Epithelial cell of prostate (primary cell): ENCODE results near the gene RTBDN.
"Not testable (repeated sequence)": the region's sequence is repeated elsewhere in the genome, so short reads cannot be mapped to it uniquely, and the experiment has no call there.

ENCODE experiments used
- DNase-seq: peaks from one replicate; pipeline ENCODE4 v3.0.0-alpha.2; 2011; ENCODE audit warnings: low read depth, low spot score
- H3K27ac ChIP-seq: fragments of 450-650 bp; 2 replicates; pipeline ENCODE4 v1.5.1; 2017; ENCODE audit warnings: mild to moderate bottlenecking

RTBDN gene

DNA sequence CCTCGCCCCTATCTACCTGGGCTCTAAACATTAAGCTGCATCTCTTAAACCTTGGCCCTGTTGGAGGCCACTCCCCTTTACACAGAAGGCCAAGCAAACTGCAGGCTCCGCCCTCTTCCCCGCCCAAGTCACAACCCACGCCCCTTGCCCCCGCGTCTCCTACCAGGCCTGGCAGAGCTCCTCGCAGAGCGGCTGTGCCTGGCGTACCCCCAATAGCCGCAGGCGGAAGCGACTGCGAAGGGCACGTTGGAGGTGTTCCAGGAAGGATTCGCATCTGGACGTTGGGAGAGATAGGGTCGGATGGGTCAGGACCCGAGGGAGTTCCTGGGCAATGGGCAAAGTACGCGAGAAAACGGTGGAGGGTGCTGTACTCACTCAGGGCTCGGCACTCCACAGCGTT is 5.9 kb downstream of the RTBDN start:
- DNase-seq: no peak
- H3K27ac ChIP-seq: no peak overlapping the region

DNA sequence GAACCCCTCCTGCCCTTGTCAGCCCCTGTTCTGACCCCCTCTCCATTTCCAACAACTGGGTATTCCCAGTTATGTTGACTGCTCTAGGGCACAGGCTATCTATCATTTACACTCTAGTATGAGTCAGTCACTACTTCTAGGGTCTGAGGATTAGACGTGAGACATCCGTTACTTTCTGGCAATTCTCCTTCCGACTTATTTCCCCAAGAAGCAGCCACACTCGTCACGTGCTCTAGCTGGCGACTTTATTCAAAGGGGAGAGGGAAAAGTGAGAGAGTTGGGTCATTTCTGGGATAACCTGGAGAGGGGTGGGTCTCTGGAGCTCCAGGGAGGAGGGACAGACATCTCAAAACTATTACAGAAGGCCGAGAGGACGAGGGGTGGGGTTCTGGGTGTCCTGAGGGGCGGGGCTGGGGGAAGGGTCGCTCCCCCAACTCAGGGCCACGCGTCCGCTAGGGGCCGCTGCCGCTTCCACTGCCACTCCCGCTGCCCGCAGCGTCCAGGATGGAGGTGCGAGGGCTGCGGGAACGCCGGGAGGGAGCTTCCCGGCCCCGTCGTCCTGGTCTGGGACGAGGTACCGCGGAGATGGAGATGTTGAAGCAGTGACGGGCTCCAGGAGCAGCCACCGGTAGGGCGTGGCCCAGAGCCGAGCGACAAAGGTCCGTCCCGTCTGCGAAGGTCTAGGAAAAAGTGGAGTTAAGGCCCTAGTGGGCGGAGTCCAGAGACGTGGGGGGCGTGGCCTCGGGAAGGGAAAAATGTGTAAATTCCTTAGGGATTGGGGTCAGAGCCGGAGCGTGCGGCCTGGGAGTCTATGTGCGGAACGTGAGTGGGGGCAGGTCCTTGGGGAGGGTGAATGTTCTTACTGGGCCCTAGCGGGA is 8.9 kb downstream of the RTBDN start:
- no peak for DNase-seq
- no peak overlapping the region for H3K27ac ChIP-seq

DNA sequence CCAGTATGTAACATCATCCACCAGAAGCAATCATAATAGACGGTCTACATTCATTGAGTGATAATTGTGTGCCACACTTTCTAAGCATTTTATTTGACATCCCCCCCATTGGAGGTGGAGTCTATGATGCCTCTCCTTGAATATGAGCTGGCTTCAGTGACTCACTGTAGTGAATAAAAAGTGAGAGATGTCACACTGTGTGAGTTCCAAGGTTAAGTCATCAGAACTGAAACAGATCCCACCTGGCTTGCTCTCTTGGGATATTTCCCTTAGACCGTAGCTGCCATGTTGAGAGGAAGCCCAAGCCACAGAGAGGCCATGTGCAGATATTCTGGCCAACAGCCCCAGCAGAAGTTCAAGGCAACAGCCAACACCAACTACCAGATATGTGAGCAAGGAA is 12.6 kb downstream of the RTBDN start:
- H3K27ac ChIP-seq: no peak overlapping the region
- no peak for DNase-seq

DNA sequence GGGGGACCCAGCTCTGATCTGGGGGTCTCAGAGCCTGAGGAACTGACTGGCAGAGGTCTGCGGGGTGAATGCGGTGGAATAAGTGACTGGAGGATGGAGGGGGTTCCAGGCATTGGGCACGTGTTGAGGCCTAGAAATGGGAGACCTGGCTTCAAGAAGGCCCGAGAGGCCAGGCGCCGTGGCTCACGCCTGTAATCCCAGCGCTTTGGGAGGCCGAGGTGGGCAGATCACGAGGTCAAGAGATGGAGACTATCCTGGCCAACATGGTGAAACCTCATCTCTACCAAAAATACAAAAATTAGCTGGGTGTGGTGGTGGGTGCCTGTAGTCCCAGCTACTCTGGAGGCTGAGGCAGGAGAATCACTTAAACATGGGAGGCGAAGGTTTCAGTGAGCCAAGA is 16.6 kb downstream of the RTBDN start:
- DNase-seq: not testable (repeated sequence)

DNA sequence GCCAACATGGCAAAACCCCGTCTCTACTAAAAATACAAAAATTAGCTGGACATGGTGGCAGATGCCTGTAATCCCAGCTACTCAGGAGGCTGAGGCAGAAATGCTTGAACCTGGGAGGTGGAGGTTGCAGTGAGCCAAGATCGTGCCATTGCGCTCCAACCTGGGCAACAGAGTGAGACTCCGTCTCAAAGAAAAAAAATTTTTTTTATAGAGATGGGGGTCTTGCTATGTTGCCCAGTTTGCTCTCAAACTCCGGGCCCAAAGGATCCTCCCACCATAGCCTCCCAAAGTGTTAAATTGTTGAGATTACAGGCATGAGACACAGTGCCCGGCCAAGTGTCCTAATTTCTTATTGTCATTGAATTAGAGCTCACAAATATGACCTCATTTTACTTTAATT is 17.2 kb downstream of the RTBDN start:
- not testable (repeated sequence) for H3K27ac ChIP-seq, DNase-seq

More for the DNA sequence above, 16.6 kb downstream of the RTBDN start:
- H3K27ac ChIP-seq: not testable (repeated sequence)

DNA sequence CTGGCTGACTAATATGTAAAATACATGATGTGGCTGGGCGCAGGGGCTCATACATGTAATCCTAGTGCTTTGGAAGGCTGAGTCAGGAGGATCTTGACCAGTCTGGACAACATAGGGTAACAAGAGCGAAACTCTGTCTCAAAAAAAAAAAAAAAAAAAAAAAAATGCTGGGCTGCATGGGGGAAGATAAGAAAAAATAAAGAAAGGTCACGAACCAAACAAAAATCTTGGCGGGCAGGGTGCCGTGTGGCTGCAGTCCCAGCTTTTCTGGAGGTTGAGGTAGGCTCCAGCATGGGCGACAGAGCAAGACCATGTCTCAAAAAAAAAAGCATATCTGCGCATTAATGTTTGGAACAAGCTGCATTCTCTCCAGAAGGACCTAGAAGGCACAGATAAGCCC is 19.3 kb downstream of the RTBDN start:
- no peak overlapping the region for H3K27ac ChIP-seq
- no peak for DNase-seq

DNA sequence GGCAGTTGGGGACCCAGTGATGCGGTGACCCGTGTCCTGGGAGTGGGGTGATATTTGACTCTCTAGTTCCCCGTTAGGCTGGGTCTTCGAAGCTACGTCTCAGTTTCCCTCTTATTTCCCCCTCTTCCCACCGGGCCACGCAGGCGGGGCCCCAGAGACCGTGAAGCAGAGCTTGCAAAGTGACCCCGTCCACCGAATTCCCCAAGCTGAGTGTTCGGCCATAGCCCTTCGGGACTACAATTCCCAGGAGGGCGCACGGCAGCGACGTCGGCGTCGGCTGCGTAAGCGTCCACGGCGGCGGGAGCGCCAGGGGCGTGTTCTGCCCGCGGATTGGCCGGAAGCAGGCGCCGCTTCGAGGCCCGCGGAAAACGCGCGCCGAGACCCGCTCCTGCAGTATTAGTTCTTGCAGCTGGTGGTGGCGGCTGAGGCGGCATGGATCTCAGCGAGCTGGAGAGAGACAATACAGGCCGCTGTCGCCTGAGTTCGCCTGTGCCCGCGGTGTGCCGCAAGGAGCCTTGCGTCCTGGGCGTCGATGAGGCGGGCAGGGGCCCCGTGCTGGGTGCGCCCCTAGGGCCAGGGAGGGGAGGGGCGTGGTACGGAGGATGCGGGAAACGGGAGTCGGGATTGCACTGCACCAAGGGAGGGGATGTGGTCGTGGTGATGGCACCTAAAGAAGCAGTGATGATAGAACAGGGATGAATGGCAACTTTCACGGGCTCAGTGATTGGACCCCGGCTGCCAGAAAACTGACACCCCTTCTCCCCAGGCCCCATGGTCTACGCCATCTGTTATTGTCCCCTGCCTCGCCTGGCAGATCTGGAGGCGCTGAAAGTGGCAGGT is 27.9 kb downstream of the RTBDN start, which contains the start of gene RNASEH2A:
Gene RNASEH2A (plus strand): TSS at position 343 of the 840 bp plus-strand sequence. CDS start 90 bp downstream, at position 433.
- no peak within 1 kb of the TSS for H3K27ac ChIP-seq
- peak; percentile 57 for DNase-seq

DNA sequence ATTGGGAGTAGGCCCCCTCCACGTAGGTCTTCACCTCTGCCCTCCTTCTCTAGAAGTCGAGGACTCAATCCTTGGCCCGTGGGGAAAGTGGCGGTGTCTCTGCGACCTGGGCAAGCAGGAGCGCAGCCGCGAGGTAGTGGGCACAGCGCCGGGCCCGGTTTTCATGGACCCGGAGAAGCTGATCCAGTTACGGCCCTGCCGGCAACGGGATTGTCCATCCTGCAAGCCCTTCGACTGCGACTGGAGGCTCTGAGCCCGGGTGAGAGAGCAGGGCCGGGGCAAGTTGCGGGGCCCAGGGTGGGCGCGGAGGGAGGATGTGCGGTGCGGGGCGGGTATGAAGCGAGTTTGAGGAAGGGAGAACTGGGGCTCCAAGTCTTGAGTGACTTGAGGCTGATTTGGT is 30.3 kb downstream of the RTBDN start:
- no peak overlapping the region for H3K27ac ChIP-seq
- no peak for DNase-seq

DNA sequence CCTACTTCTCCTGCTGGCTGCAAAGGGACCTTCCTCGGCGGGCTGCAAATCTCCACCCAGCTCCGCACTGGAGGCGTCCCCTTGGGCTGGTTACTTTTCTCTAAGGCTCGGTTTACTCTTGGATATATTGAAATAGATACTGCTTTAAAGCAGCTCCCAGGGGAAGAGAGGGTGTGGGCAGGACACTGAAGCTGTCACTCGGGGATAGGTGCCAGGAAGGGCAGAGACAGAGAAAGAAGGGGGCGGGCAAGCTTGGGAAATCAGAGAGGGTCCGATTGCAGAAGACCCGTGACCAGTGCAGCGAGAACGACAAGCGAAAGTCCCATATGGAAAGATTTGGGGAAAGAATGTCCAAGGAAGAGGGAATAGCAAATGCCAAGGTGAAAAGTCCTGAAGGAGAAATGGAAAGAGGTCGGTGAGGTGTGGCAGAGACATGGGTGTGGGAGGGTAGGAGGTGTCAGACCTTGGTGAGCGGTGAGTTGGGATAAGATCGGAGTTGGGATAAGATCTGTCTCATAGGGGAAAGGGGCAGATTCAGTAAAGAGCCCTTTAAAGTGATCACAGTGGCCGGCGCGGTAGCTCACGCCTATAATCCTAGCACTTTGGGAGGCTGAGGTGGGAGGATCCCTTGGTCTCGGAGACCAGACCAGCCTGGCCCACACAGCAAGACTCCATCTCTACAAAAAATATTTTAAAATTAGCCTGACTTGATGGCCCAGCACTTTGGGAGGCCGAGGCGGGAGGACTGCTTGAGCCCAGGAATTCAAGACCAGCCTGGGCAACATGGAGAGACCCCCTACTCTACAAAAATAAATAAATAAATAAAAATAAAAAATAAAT is 31.9 kb downstream of the RTBDN start:
- no peak for DNase-seq
- H3K27ac ChIP-seq: no peak overlapping the region

DNA sequence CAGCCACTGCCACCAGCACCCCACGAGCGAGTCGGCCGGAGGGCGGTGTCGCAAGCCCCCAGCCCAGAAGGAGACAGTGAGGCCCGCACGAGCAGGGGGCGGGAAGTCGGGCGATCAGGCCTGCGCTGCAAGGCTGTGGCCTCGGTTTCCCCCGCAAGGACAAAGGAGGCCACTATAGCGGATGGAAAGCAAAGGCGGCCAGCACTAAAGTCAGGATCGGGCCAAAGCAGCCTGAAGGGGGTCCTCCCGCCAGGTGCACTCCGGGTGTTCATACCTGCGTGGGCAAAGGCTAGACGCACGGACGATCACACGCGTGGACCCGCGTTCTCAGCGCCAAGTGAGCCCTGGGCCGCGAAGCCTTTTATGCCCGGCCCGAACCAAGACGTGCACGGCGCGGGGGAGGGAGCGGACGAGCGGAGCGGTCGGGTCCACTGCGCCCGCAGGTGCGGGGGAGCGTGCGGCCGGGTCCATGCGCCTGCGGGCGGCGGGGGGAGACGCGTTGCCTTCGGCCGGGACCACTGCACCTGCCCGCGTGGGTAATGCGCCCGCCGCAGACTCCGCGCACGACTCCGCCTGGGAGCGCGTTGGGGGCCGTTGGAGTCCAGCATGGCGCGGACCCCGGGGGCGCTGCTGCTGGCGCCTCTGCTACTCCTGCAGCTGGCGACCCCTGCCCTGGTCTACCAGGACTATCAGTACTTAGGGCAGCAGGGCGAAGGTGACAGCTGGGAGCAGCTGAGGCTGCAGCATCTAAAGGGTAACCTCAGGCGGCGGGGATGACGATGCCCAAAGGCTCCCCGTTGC is 32.7 kb downstream of the RTBDN start, which contains the start of the genes PRDX2 and THSD8:
Gene PRDX2 (minus strand): TSS at position 335 of the 801 bp plus-strand sequence. CDS start 539 bp downstream, outside the sequence.
Gene THSD8 (plus strand): TSS at position 604 of the 801 bp plus-strand sequence. CDS start 3 bp downstream, at position 607.
- no peak for DNase-seq

DNA sequence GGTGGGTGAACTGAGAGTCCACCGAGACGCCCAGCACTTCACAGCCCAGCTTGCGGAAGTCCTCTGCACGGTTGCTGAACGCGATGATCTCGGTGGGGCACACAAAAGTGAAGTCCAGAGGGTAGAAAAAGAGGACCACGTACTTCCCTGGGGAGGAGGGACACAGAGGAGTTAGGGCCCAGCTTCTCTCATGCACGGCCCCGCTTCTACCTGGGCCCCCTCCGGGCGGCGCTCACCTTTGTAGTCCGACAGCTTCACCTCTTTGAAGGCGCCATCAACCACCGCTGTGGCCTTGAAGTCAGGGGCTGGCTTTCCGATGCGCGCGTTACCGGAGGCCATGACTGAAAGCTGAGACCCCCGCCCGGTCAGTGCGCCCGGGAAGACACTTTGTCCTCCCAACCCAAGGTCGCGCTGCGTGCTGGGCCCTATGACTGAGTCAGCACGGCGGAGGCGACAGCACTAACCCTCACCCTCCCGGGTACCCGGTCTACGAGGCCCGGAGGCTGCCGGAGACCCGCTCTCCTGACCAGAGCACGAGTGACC is 33.4 kb downstream of the RTBDN start:
- H3K27ac ChIP-seq: no peak overlapping the region
- DNase-seq: no peak

More for the DNA sequence above, 32.7 kb downstream of the RTBDN start, which contains the start of the genes PRDX2 and THSD8:
- no peak within 1 kb of the TSS for H3K27ac ChIP-seq

DNA sequence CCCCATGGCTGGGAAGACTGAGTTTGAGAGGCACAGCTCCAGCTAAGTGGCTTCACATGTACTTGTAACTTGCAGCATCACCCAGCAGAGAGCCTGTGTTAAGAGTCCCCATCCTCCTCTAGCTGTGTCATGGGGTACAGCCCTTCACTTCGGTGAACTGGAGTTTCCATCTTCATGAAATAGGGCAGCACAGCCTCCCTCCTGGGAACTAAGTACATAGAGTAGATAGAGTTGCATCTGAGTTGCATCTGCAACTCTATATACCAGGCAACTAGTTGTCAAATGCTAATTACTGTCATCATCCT is 34.0 kb downstream of the RTBDN start:
- H3K27ac ChIP-seq: no peak overlapping the region

DNA sequence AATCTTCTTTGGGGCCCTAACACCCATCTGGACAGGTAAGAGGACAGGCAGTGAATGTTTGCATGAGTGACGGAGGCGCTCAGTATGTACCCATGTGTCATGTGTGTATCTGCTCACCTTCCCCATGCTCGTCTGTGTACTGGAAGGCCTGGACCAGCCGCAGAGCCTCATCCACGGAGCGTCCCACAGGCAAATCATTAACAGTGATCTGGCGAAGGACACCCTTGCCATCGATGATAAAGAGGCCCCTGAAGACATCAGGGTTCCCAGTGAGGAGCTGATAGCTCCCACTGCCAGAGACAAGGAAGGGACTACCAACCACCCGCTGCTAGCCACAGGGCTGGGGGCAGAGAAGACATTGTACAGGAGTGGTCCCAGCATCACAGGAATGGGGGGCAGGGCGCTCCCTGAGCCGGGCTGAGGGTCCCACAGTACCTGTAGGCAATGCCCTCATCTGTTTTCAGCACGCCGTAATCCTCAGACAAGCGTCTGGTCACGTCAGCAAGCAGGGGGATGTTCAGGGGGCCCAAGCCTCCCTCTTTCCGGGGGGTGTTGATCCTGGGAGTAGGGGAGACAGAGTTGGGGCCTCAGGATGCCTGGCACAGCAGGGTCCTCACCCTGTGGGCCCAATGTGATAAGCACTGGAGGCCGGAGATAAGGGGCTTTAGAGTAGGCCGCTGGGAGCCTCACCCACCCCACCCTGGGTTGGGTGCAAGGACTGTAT is 34.5 kb downstream of the RTBDN start:
- no peak overlapping the region for H3K27ac ChIP-seq
- DNase-seq: no peak

More for the DNA sequence above, 34.0 kb downstream of the RTBDN start:
- no peak for DNase-seq

DNA sequence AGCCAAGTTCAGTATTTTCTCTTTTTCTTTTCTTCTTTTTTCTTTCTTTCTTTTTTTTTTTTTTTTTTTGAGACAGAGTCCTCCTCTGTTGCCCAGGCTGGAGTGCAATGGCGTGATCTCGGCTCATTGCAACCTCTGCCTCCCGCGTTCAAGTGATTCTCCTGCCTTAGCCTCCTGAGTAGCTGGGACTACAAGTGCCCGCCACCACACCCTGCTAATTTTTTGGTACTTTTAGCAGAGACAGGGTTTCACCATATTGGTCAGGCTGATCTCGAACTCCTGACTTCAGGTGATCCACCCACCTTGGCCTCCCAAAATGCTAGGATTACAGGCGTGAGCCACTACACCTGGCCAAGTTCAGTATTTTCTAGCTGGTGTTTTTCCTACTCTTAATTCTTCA is 36.8 kb downstream of the RTBDN start:
- not testable (repeated sequence) for H3K27ac ChIP-seq, DNase-seq

DNA sequence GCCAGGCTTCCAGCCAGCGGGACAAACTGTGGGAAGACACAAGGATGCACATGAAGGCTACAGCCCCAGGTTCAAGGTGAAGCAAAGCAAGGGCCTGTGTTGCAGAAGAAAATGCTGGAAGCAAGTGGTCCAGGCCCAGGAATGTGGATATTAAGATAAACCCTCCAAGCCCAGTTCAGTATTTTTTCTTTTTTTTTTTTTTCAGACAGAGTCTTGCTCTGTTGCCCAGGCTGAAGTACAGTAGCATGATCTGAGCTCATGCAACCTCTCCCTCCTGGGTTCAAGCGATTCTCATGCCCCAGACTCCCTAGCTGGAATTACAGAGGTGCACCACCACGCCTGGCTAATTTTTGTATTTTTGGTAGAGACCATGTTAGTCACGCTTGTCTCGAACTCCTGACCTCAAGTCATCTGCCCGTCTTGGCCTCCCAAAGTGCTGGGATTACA is 37.2 kb downstream of the RTBDN start:
- H3K27ac ChIP-seq: no peak overlapping the region
- no peak for DNase-seq

DNA sequence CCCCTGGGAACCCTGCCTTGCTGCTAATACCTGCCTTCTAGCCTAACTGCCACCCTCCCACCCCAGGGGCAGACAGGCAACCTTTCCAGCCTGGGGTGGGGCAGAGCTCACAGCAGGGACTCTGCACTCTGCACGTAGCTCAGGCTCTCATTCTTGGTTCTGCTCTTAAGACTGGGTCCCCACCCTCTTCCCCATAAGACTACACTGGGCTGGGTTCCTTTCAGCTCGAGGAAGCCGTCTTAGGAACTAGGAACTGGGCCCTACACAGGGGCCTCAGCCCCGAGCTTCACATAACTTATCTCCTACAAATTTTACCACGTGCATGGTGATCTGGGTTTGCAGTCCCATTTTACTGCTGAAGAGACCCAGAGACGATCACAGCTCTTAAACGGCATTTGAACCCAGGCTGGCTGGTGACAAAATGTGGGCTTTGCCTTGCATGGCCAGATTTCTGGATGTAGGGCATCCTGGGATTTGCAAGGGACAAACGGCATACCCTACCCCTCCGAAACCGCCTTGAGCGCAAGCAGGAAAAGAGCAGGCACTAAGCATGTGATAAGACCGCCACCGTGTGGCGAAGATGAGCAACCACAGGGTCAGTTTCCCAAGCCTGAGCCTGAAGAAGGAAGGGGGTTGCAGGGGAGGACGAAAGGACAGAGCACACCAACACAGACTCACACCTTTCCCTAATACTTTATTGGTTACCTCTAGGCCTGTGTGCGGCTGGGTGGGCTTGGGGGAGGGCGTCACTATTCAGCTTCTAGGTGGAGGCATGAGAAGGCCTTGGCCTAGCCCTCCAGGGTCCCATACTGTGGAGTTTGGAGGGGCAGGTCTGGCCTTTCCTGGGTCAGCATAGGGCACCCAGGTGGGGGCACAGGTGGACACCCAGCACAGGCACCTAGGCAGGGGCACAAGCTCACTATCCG is 38.0 kb downstream of the RTBDN start:
- H3K27ac ChIP-seq: peak overlapping the region; percentile 100
- no peak for DNase-seq

DNA sequence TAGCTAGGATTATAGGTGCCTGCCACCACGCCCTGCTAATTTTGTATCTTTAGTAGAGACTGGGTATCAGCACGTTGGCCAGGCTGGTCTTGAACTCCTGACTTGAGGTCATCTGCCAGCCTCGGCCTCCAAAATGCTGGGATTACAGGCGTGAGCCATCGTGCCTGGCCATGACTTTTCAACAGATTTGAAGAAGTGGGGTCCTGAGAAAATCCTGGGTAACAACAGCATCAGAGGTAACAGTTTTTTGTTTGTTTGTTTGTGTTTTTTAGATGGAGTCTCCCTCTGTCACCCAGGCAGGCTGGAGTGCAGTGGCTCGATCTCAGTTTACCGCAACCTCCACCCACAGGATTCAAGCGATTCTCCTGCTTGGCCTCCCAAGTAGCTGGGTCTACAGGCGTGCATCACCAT is 39.4 kb downstream of the RTBDN start:
- H3K27ac ChIP-seq: peak overlapping the region; percentile 100
- no peak for DNase-seq
